IPS-18c (cell line): ENCODE measurements around the gene RIMBP2.

Experiments
- H3K4me3 ChIP-seq: 2 replicates; pipeline ENCODE4 v1.7.0; 2013; ENCODE audit warnings: low read depth, mild to moderate bottlenecking, low read length, moderate library complexity; ENCODE audit not compliant: insufficient read depth
- H3K9me3 ChIP-seq: one replicate; pipeline ENCODE4 v1.6.1; 2013; ENCODE audit warnings: mild to moderate bottlenecking, low read length, moderate library complexity; ENCODE audit not compliant: control insufficient read depth, insufficient read depth

RIMBP2 gene

DNA sequence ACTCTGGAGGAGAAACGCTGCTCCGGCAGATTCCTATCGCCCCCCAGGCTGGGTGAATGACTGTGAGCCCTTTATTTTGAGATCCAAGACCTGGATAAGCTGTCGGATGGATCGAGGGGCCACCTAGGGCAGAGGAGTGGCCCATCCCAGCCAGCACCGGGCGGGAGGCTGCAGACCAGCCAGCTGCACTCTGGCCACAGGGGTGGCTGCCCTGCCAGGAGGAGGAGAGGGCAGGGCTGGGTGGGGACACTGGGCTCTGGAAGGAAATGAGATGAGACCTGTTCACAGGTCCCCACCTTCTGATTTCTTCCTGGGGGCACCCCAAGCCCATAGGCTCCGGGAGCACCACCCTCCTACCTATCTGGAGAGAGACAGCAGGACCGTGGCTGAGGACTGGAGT lies 238.4 kb downstream of the RIMBP2 start:
- H3K4me3 ChIP-seq: no peak overlapping the region

DNA sequence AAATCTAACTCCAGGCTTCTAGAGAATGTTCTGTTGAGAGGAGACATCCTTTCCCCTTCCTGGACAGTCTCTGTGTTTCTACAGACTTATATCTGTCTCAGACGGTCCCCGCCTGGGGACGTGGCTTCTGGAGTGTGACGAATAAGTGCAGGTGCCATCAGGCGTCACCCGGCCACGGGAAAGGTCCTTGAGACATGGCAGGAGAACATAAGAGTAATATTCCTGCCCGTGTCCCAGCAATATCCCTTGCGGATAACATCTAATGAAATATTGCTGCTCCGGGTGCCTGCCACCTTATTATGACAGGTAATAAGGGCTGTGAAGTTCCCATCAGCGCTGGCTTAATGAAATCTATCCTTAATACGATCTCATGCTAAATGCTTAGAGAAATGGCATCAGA lies 238.8 kb downstream of the RIMBP2 start:
- Histone ChIP-seq H3K9me3 (no peaks in the 10 kb centered on the region), H3K4me3 (no peak overlapping the region)

More for the DNA sequence above, 238.4 kb downstream of the RIMBP2 start:
- no peaks in the 10 kb centered on the region for H3K9me3 ChIP-seq

- Histone ChIP-seq H3K4me3 (no peak overlapping the region), H3K9me3 (no peaks in the 10 kb centered on the region)
Measured at GRCh38 chr12:130476451-130477135, 239.5 kb downstream of the RIMBP2 start.

- Histone ChIP-seq H3K4me3 (no peak overlapping the region), H3K9me3 (no peaks in the 10 kb centered on the region)
Measured at GRCh38 chr12:130474599-130475269, 241.4 kb downstream of the RIMBP2 start.

DNA sequence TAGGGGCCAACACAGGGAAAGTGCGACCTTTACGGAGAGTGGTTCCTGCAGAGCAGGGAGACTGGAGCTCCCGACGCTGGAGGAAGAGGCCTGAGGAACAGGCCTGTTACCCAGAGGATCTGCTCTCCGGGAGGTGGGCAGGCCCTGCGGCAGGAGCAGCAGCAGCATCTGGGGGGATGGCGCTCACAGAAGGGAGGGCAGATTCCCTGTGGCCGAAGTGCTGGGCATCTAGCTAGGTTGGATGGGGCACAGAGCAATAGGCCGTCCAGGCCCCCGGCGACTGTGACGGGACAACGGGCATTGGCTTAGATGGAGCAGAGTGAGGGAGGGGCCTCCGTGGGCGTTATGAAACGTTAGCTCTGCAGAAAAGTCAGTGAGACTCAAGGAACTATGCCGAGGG lies 242.8 kb downstream of the RIMBP2 start:
- no peak overlapping the region for H3K4me3 ChIP-seq
- no peaks in the 10 kb centered on the region for H3K9me3 ChIP-seq

- Histone ChIP-seq H3K9me3 (no peaks in the 10 kb centered on the region), H3K4me3 (no peak overlapping the region)
Measured at GRCh38 chr12:130470969-130471368, 245.1 kb downstream of the RIMBP2 start.

GRCh38 chr12:130469552-130469951 lies 246.5 kb downstream of the RIMBP2 start:
- H3K9me3 ChIP-seq: no peaks in the 10 kb centered on the region
- H3K4me3 ChIP-seq: no peak overlapping the region

DNA sequence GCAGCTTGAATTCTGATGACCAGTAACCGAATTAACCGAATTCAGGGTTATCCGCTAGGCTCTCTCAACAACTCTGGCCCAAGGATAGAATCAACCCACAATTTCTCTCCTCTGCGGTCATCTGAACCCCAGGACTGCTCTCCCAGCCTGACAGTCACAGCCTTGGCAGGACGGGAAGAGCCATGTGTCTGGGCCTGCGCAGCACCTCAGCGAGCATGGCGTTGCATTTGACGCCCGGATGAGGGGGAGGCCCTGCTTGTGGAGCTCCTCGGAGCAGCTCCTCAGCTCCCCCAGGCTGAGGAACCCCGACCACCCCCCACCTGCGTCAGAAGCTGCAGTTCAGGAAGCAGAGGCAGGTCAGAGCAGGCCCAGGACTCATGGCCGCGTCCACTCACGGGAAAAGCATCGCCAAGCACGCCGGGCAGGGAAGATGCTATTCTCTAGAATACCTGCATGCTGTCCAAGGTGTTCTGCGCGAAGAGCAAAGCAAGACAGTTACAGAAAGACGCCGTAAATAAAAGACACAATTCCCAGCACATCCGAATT lies 247.3 kb downstream of the RIMBP2 start:
- H3K9me3 ChIP-seq: no peaks in the 10 kb centered on the region

DNA sequence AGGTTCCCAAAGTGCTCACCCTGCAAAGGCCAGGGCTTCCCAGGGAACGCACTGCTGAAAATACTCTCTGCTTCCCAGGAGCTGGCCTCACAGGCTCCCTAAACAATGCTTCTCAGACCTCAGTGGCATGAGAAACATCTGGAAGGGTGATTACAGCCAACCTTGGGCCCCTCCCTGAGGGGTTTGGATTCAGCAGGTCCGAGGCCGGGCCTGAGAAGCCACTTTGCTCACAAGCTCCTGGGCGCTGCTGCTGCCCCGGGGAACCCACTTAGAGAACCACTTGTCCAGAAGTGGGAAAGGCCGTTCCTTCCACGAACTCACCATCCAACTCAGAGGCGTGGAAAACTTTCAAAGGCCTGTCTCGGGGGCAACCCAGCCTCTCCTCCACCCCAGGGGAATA lies 247.9 kb downstream of the RIMBP2 start:
- Histone ChIP-seq H3K4me3 (no peak overlapping the region), H3K9me3 (no peaks in the 10 kb centered on the region)

More for the DNA sequence above, 247.3 kb downstream of the RIMBP2 start:
- H3K4me3 ChIP-seq: no peak overlapping the region

DNA sequence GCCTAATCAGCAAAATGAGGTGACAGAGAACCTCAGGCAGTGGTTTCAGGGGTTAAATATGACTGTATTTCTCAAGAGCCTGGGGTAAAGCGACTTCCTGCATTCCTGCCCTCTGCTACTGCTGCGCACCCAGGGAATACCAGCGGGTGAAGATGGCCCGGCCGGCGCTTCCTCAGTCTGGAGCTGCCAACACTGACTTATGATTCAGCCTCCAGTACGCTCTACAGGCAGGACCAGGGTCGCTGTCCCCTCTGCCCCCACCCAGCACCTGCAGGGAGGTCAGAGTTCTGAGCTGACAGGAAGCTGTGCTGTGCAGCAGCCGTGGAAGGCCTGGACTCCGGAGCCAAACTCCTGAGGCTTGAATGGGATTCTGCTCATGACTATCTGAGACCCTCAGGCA lies 250.5 kb downstream of the RIMBP2 start:
- no peak overlapping the region for H3K4me3 ChIP-seq
- no peaks in the 10 kb centered on the region for H3K9me3 ChIP-seq

DNA sequence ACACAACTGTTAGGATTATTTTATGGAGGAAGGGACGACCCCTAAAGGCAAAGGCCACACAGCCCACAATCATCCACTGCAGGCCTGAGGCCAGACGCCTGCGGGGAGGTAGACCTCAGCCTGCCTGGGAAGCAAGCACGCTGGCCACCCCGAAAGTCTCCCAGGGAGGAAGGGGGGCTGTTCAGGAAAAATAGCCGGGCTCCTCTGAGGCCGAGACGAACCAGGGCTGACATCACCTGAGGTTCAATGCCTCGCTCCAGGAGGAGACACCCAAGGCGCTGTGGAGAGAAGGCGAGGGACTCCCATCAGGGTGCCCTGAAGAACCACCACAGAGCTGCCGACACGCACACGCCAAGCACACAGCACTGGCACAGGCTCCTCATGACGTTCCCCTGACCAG lies 251.1 kb downstream of the RIMBP2 start:
- no peaks in the 10 kb centered on the region for H3K9me3 ChIP-seq

GRCh38 chr12:130463818-130464670 lies 252.1 kb downstream of the RIMBP2 start:
- Histone ChIP-seq H3K9me3 (no peaks in the 10 kb centered on the region), H3K4me3 (no peak overlapping the region)

More for the DNA sequence above, 251.1 kb downstream of the RIMBP2 start:
- no peak overlapping the region for H3K4me3 ChIP-seq

DNA sequence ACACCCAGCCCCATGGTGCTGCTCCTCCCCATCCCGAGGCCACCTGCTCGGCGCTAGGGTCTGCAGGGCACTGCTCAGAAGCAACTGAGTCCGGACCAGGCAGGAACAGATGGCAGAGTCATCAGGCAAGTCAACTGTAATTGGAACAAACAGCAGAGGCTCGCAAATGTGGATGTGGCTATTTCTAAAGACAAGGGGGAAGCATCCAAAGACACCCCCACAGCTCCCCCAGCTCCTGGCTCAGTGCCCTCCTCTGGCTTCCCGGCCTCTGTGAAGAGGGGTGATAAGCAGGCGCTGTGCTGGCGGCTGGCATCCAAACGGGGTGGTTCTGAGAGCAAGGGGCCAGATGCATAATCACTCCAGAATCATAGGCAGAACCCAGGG lies 252.8 kb downstream of the RIMBP2 start:
- H3K4me3 ChIP-seq: no peak overlapping the region
- no peaks in the 10 kb centered on the region for H3K9me3 ChIP-seq

GRCh38 chr12:130462558-130463274 lies 253.4 kb downstream of the RIMBP2 start:
- H3K9me3 ChIP-seq: no peaks in the 10 kb centered on the region
- no peak overlapping the region for H3K4me3 ChIP-seq

DNA sequence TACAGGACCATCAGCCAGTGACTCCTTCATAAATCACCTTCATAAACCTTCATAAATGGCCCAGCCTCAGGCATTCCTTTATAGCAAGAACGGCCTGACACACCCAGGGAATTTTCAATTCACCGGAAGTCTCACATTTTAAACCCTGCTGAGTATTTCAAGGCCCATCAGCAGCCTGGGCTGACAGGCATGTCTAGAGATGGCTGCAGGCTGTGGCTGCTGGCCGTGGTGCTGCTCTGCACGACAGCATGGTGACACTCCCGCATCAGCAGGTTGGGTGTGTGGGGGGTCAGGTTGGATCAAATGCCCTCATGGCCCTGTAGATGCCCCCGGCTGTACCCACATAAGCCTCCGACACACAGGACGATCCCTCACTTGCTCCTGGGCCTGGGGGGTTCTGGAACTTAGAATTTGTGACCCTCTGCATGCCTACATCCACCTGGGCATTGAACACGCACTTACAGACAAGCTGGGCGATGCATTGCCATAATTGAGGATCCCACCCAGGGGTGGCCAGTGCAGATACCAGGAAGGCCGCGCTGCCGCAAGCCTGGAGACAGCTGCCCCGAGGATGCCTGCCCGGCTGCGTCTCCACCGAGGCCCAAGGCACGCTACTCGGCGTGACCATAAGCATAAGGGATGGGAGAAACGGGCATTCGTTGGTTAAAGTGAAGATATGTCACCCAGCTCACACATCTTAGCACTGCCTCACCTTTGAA lies 254.1 kb downstream of the RIMBP2 start:
- Histone ChIP-seq H3K4me3 (no peak overlapping the region), H3K9me3 (no peaks in the 10 kb centered on the region)

DNA sequence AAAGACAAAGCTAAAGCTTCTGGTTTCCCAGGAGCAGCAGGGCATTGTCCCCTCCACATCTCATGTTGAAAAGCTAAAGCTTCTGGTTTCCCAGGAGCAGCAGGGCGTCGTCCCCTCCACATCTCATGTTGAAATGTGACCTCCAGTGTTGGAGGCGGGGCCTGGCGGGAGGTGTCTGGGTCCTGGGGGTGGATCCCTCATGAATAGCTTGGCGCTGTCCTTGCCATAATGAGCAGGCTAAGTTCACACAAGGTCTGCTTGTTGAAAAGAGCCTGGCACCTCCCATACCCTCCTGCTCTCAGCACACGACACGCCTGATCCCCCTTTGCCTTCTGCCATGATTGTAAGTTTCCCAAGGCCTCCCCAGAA lies 254.7 kb downstream of the RIMBP2 start:
- Histone ChIP-seq H3K4me3 (no peak overlapping the region), H3K9me3 (no peaks in the 10 kb centered on the region)
